Caco-2 (cell line): ENCODE results near the gene PFKFB1. TPM values are rescaled to one million over a fixed set of nuclear protein-coding genes. Genes with fewer than 3 reads are reported as not detected.

ENCODE experiments used
- BruUV-seq: library from RNA; stranded (reverse); fragments of 400-500 nt; replicated peaks from 2 replicates; lab custom pipeline; 2021; lab: Mats Ljungman, UMichigan
- CTCF ChIA-PET: fragments of 300-600 bp; sonication (Branson Sonifier 250); formaldehyde crosslinking; loops from one replicate; lab custom pipeline; 2022; ENCODE audit warnings: antibody characterized with exemption; lab: Charles Lee
- POLR2A ChIA-PET: fragments of 300-600 bp; sonication (Branson Sonifier 250); formaldehyde crosslinking; loops from one replicate; lab custom pipeline; 2022; ENCODE audit warnings: antibody characterized with exemption; lab: Charles Lee
- DNase-seq, 2 experiments: peaks; one replicate each; pipeline versions ENCODE4 v3.0.0 to v3.0.0-alpha.2; 2020 to 2022
- H3K27me3 ChIP-seq: replicated peaks from 2 replicates; pipeline ENCODE4 v1.6.0; 2011; ENCODE audit warnings: low read length; ENCODE audit not compliant: control insufficient read depth, insufficient read depth
- H3K36me3 ChIP-seq: 2 replicates; pipeline ENCODE4 v1.5.1; 2011; ENCODE audit warnings: low read length; ENCODE audit not compliant: control insufficient read depth, insufficient read depth
- H3K4me1 ChIP-seq: fragments of 250-450 bp; sonication (Bioruptor Pico); 2 replicates; pipeline ENCODE4 v1.5.1; 2020; ENCODE audit warnings: mild to moderate bottlenecking
- H3K4me3 ChIP-seq: 2 replicates; pipeline ENCODE4 v1.5.1; 2011; ENCODE audit warnings: low read depth, mild to moderate bottlenecking, control low read depth, low read length
- H3K9me3 ChIP-seq: fragments of 250-450 bp; sonication (Bioruptor Pico); 2 replicates; pipeline ENCODE4 v1.5.1; 2020; ENCODE audit warnings: mild to moderate bottlenecking, moderate library complexity
- H3K27ac Mint-ChIP-seq: one replicate; pipeline ENCODE4 v1.8.0; 2022; ENCODE audit warnings: mixed read lengths; ENCODE audit not compliant: unreplicated experiment
- H3K27me3 Mint-ChIP-seq: one replicate; pipeline ENCODE4 v1.8.0; 2022; ENCODE audit warnings: mixed read lengths; ENCODE audit not compliant: insufficient read depth, unreplicated experiment
- H3K36me3 Mint-ChIP-seq: one replicate; pipeline ENCODE4 v1.8.0; 2022; ENCODE audit warnings: mild to moderate bottlenecking, mixed read lengths; ENCODE audit not compliant: insufficient read depth, unreplicated experiment
- H3K4me1 Mint-ChIP-seq: one replicate; pipeline ENCODE4 v1.8.0; 2022; ENCODE audit warnings: low read depth, mixed read lengths; ENCODE audit not compliant: unreplicated experiment
- H3K4me3 Mint-ChIP-seq: one replicate; pipeline ENCODE4 v1.8.0; 2022; ENCODE audit warnings: mild to moderate bottlenecking, moderate library complexity, mixed read lengths; ENCODE audit not compliant: unreplicated experiment
- H3K9me3 Mint-ChIP-seq: one replicate; pipeline ENCODE4 v1.8.0; 2022; ENCODE audit warnings: mixed read lengths; ENCODE audit not compliant: unreplicated experiment
- intact Hi-C: fragments of 100-400 bp; cut with micrococcal nuclease; formaldehyde crosslinking; loops from one replicate; pipeline ENCODE4 v1.10.0; 2022; ENCODE audit not compliant: unreplicated experiment
- total RNA-seq: library from RNA; stranded (reverse); gene quantifications from 2 replicates; pipeline ENCODE4 v1.2.3, GENCODE V29; 2022
- TF ChIP-seq, protein P1 (sequence below), 2 experiments: fragments of 200-600 bp in 1 of 2; IDR thresholded peaks; 1 replicate in 1 of 2; 2 replicates in 1 of 2; pipeline versions ENCODE4 v1.5.1 to v1.8.0; 2011 to 2022; ENCODE audit warnings: antibody characterized with exemption in 1 of 2, control low read depth in 1 of 2, inconsistent platforms in 1 of 2, low read depth in 1 of 2, low read length in 1 of 2, mild to moderate bottlenecking in 1 of 2, moderate library complexity in 1 of 2; ENCODE audit not compliant: insufficient read depth in 1 of 2, severe bottlenecking in 1 of 2, unreplicated experiment in 1 of 2

The PFKFB1 gene
- total RNA-seq, 1 experiment from 2014 or later, result not detected

DNA sequence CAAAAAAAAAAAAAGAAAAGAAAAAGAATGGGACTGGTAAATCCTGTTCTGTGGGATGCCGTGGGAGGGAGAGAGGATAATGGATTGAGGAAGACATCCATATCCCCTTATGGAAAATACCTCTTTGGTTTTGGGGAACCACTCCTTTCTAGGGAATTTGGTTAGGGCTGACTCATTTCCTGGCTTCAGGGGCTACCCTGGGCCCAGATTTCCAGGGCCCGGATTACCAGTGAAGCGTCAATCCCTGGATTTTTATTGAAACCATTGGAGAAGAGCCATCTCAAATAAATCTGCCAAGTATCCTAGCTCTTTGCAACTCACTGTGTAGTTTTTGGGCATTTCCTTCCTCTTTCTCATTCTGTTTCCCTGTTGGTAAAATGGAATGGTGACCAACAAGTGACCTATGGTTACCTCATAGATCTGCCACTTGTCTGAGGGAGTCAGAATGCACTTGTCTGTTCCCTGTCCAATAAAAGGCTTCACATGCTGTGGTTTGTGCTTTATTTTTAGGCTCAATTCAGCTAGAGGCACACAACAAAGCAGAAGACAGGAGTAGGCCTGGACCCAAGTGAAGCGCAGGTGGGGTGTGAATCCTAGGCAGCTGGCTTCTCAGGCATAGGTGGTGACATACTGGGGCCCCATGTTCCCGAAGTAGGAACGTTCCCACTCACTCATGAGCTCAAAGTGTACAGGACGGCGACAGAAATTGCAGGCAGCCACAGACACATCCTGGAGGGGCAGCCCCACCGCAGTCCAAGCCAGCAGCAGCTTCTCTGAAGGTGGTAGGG lies 14.8 kb upstream of the PFKFB1 start:
- Mint-ChIP-seq H3K4me3 (no peak overlapping the region), H3K9me3 (no peaks in the 10 kb centered on the region), H3K27ac (no peak overlapping the region), H3K27me3 (no peaks in the 10 kb centered on the region), H3K4me1 (peaks cover 7% of the 10 kb centered on the region), H3K36me3 (peaks cover 19% of the 10 kb centered on the region)
- Histone ChIP-seq H3K4me3 (no peak overlapping the region), H3K9me3 (no peaks in the 10 kb centered on the region), H3K4me1 (peaks cover 12% of the 10 kb centered on the region), H3K27me3 (no peaks in the 10 kb centered on the region), H3K36me3 (peaks cover 2% of the 10 kb centered on the region; the same call in 1 of the 2 replicates)
- DNase-seq, result no peak
- intact Hi-C loops, result no loop called here
- POLR2A ChIA-PET, result no interaction called here
- TF ChIP-seq, protein P1, sequence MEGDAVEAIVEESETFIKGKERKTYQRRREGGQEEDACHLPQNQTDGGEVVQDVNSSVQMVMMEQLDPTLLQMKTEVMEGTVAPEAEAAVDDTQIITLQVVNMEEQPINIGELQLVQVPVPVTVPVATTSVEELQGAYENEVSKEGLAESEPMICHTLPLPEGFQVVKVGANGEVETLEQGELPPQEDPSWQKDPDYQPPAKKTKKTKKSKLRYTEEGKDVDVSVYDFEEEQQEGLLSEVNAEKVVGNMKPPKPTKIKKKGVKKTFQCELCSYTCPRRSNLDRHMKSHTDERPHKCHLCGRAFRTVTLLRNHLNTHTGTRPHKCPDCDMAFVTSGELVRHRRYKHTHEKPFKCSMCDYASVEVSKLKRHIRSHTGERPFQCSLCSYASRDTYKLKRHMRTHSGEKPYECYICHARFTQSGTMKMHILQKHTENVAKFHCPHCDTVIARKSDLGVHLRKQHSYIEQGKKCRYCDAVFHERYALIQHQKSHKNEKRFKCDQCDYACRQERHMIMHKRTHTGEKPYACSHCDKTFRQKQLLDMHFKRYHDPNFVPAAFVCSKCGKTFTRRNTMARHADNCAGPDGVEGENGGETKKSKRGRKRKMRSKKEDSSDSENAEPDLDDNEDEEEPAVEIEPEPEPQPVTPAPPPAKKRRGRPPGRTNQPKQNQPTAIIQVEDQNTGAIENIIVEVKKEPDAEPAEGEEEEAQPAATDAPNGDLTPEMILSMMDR (IDR thresholded peaks at IDR 0.05; ENCODE audit: insufficient read depth in 1 of 2, low read depth in 1 of 2, low read length in 1 of 2, severe bottlenecking in 1 of 2, unreplicated experiment in 1 of 2), result no peak
- CTCF ChIA-PET, result interaction anchor here (1.1 kb wide), 1 partner anchor 369 kb away, joined by 3 read pairs; no protein-coding TSS in a partner anchor
- no TSS peak for BruUV-seq

DNA sequence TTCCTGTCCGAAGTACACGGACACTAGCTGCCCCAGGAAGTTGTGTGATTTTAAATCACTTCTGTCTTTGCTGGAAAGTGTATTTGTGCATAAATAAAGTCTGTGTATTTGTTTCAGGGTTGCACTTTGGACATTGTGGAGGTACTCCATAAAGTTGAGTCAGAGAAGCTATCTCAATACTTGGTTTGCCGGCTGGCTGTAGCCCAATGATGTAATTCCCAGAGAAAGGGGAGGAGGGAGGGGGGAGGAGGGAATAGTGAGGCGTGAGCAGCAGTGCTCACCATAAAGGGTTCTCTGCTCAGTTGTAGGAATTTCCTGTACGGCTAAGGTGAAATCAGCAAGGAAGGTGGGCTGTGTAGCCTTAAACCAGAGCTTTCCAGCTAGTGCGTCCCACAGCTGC lies 13.7 kb upstream of the PFKFB1 start:
- Histone ChIP-seq H3K27me3 (no peaks in the 10 kb centered on the region), H3K36me3 (peaks cover 2% of the 10 kb centered on the region; the same call in 1 of the 2 replicates), H3K4me3 (no peak overlapping the region), H3K9me3 (no peaks in the 10 kb centered on the region), H3K4me1 (peaks cover 12% of the 10 kb centered on the region)
- peak overlapping the region; percentile 30 for H3K27ac Mint-ChIP-seq
- H3K36me3 Mint-ChIP-seq, result peaks cover 25% of the 10 kb centered on the region
- POLR2A ChIA-PET, result no interaction called here
- DNase-seq, result peak; percentile 18 to 46
- no peaks in the 10 kb centered on the region for H3K9me3 Mint-ChIP-seq
- CTCF ChIA-PET, result interaction anchor here (0.6 to 1.1 kb wide), 2 partner anchors 104 to 368 kb away, joined by 3 to 6 read pairs; no protein-coding TSS in a partner anchor
- H3K4me1 Mint-ChIP-seq, result peaks cover 7% of the 10 kb centered on the region
- TF ChIP-seq, protein P1 (IDR thresholded peaks at IDR 0.05; ENCODE audit: insufficient read depth in 1 of 2, low read depth in 1 of 2, low read length in 1 of 2, severe bottlenecking in 1 of 2, unreplicated experiment in 1 of 2), result no peak
- H3K27me3 Mint-ChIP-seq, result no peaks in the 10 kb centered on the region
- peak overlapping the region; percentile 56 for H3K4me3 Mint-ChIP-seq
- no TSS peak for BruUV-seq
- intact Hi-C loops, result no loop called here

DNA sequence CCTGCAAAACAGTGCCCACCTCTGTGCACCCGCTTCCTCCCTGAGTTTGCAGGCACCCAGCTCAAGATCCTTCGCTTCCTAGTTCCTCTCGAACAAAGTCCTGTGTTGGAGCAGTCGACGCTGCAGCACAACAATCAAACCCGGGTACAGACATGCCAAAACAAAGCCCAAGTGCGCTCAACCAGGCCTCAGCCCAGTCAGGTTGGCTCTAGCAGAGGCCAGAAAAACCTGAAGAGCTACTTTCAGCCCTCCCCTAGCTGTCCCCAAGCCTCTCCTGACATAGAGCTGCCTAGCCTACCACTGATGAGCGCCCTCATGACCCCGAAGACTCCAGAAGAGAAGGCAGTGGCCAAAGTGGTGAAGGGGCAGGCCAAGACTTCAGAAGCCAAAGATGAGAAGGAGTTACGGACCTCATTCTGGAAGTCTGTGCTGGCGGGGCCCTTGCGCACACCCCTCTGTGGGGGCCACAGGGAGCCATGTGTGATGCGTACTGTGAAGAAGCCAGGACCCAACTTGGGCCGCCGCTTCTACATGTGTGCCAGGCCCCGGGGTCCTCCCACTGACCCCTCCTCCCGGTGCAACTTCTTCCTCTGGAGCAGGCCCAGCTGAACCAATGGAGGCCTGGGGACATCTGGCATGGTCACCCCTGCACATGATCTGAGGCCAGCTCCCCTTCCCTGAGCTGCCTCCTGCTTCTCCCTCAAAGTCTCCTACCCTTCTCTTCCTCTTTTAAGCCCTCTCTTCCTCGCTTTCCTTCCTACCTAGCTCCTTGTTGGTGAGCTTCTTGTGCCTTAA lies 13.0 kb upstream of the PFKFB1 start:
- Histone ChIP-seq H3K9me3 (no peaks in the 10 kb centered on the region), H3K4me3 (no peak overlapping the region), H3K36me3 (peaks cover 2% of the 10 kb centered on the region; the same call in 1 of the 2 replicates), H3K4me1 (peaks cover 12% of the 10 kb centered on the region), H3K27me3 (no peaks in the 10 kb centered on the region)
- no TSS peak for BruUV-seq
- POLR2A ChIA-PET, result no interaction called here
- no peaks in the 10 kb centered on the region for H3K27me3 Mint-ChIP-seq
- H3K36me3 Mint-ChIP-seq, result peaks cover 25% of the 10 kb centered on the region
- peaks cover 7% of the 10 kb centered on the region for H3K4me1 Mint-ChIP-seq
- CTCF ChIA-PET, result interaction anchor here (0.6 to 1.1 kb wide), 2 partner anchors 104 to 367 kb away, joined by 3 to 6 read pairs; no protein-coding TSS in a partner anchor
- H3K4me3 Mint-ChIP-seq, result peak overlapping the region; percentile 56
- peak overlapping the region; percentile 30 for H3K27ac Mint-ChIP-seq
- intact Hi-C loops, result no loop called here
- DNase-seq, result no peak
- TF ChIP-seq, protein P1 (IDR thresholded peaks at IDR 0.05; ENCODE audit: insufficient read depth in 1 of 2, low read depth in 1 of 2, low read length in 1 of 2, severe bottlenecking in 1 of 2, unreplicated experiment in 1 of 2), result no peak
- no peaks in the 10 kb centered on the region for H3K9me3 Mint-ChIP-seq
